ENCODE data around the gene SPRYD3. TPM values are rescaled to one million over a fixed set of nuclear protein-coding genes. Genes with fewer than 3 reads are reported as not detected.

The SPRYD3 gene
- total RNA-seq, 1 donor from 2014 or later, result 37.1 TPM

DNA sequence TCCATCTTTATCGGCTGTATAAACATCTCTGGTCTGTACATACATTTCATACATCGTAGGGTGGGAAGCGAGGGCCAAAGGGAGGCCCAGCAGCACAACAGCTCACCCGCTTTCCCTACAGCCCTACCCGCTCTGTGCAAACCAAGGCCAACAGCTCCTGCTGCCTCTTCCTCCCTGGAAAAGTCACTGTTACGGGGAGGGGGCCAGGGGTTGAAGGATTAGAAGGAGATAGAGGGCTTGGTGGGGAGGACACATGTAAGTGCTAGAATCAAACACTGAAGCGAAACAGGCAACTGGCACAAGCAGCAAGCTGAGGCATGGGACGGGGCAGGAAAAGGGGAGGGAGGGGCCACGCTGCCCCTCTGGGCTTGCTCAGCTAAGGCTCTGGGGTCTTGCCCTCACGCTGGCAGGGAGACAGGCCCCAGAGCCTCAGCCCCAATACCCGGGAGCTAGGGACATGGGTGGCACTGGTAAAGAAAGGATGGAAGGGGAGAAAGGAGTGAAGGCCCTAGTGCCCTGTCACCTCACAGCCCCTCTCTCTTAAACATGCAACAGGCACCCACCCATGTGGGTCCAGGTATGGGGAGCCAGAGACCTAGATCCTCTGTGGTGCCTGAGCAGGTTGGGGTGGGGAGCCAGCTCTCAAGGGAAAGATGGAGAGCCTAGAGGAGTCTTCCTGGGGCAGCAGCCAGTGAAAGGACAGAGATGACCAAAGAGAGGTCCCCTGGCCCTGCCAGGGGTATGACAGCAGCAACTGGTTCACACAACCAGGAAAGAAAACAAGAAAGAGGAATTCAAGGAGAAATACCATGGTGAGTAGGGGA lies 14.4 kb downstream of the SPRYD3 start:
- DNase-seq (ENCODE audit: low spot score), result peak; percentile 58
- peak overlapping the region; percentile 31 for H3K4me3 Mint-ChIP-seq (ENCODE audit: unreplicated experiment)
- peaks cover 80% of the 10 kb centered on the region for H3K4me1 Mint-ChIP-seq (ENCODE audit: low read depth)
- no peaks in the 10 kb centered on the region for H3K9me3 Mint-ChIP-seq (ENCODE audit: low read depth)
- no peaks in the 10 kb centered on the region for H3K27me3 Mint-ChIP-seq (ENCODE audit: low read depth)
- no peak for TF ChIP-seq CTCF (IDR thresholded peaks at IDR 0.05)
- H3K36me3 Mint-ChIP-seq (ENCODE audit: low read depth), result peaks cover 25% of the 10 kb centered on the region
- peak overlapping the region; percentile 97 for H3K27ac Mint-ChIP-seq (ENCODE audit: unreplicated experiment)

GRCh38 chr12:53063708-53064612 lies 15.2 kb downstream of the SPRYD3 start:
- H3K36me3 Mint-ChIP-seq (ENCODE audit: low read depth), result peaks cover 24% of the 10 kb centered on the region
- peak; percentile 56 for DNase-seq (ENCODE audit: low spot score)
- peak overlapping the region; percentile 97 for H3K27ac Mint-ChIP-seq (ENCODE audit: unreplicated experiment)
- no peaks in the 10 kb centered on the region for H3K9me3 Mint-ChIP-seq (ENCODE audit: low read depth)
- no peaks in the 10 kb centered on the region for H3K27me3 Mint-ChIP-seq (ENCODE audit: low read depth)
- H3K4me3 Mint-ChIP-seq (ENCODE audit: unreplicated experiment), result peak overlapping the region; percentile 28
- TF ChIP-seq CTCF (IDR thresholded peaks at IDR 0.05), result peak; percentile 25
- H3K4me1 Mint-ChIP-seq (ENCODE audit: low read depth), result peaks cover 76% of the 10 kb centered on the region

DNA sequence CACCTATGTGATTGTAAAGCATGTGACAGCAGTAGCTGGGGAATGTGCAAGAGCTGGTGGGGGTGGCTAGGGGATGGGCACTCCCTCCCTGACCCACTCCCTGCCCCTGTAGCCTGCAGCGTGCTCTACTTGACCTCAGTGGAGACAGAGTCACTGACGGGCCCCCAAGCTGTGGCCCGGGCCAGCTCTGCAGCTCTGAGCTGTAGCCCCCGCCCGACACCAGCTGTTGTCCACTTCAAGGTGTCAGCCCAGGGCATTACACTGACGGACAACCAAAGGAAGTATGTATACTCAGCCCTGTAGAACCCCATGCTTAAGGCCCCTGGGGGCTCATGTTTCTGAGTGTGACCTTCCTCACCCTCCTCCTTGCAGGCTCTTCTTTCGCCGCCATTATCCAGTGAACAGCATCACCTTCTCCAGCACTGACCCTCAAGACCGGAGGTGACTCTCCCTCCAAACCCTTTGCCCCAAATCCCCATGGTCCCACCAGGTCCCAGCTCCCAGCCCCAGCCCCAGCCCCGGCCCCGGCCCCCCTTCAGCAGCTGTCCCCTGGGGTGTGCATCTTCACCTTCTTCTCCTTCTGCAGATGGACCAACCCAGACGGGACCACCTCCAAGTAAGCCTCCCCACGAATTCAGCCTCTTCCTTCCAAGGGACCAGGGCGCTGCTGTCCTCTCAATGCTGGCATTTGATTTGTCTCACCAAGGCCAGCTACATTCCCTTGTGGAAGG lies 16.0 kb downstream of the SPRYD3 start:
- H3K9me3 Mint-ChIP-seq (ENCODE audit: low read depth), result no peaks in the 10 kb centered on the region
- H3K36me3 Mint-ChIP-seq (ENCODE audit: low read depth), result peaks cover 24% of the 10 kb centered on the region
- H3K27me3 Mint-ChIP-seq (ENCODE audit: low read depth), result no peaks in the 10 kb centered on the region
- H3K4me3 Mint-ChIP-seq (ENCODE audit: unreplicated experiment), result no peak overlapping the region
- H3K4me1 Mint-ChIP-seq (ENCODE audit: low read depth), result peaks cover 70% of the 10 kb centered on the region
- DNase-seq (ENCODE audit: low spot score), result peak; percentile 68
- H3K27ac Mint-ChIP-seq (ENCODE audit: unreplicated experiment), result peak overlapping the region; percentile 97
- TF ChIP-seq CTCF (IDR thresholded peaks at IDR 0.05), result no peak

GRCh38 chr12:53062011-53062961 lies 16.9 kb downstream of the SPRYD3 start:
- H3K27me3 Mint-ChIP-seq (ENCODE audit: low read depth), result no peaks in the 10 kb centered on the region
- H3K4me3 Mint-ChIP-seq (ENCODE audit: unreplicated experiment), result no peak overlapping the region
- peak overlapping the region; percentile 97 for H3K27ac Mint-ChIP-seq (ENCODE audit: unreplicated experiment)
- no peak for TF ChIP-seq CTCF (IDR thresholded peaks at IDR 0.05)
- no peaks in the 10 kb centered on the region for H3K9me3 Mint-ChIP-seq (ENCODE audit: low read depth)
- peak; percentile 66 for DNase-seq (ENCODE audit: low spot score)
- peaks cover 75% of the 10 kb centered on the region for H3K4me1 Mint-ChIP-seq (ENCODE audit: low read depth)
- H3K36me3 Mint-ChIP-seq (ENCODE audit: low read depth), result peaks cover 29% of the 10 kb centered on the region

Data from chondrocyte (in vitro differentiated cells).